Lung microvascular endothelial cell (primary cell): ENCODE data around the gene GLI2. TPM values are rescaled to one million over a fixed set of nuclear protein-coding genes. Genes with fewer than 3 reads are reported as not detected.

Experiments used
- DNase-seq, 2 donors: peaks; one replicate each; pipeline versions ENCODE4 v3.0.0 to v3.0.0-alpha.2; 2010; ENCODE audit warnings: low read depth in 2 of 2
- total RNA-seq: library from RNA; depleted of rRNA; stranded (reverse); fragments of >200 nt; gene quantifications from 2 replicates; pipeline ENCODE4 v1.2.1, GENCODE V29; 2014

The GLI2 gene
- total RNA-seq, 1 donor from 2014 or later = not detected

- no peak for DNase-seq
Observed at GRCh38 chr2:120712180-120712681, 23.4 kb upstream of the GLI2 start.

GRCh38 chr2:120715353-120715752 lies 20.3 kb upstream of the GLI2 start:
- no peak for DNase-seq

- no peak for DNase-seq
Observed at GRCh38 chr2:120715941-120716340, 19.7 kb upstream of the GLI2 start.

- DNase-seq = no peak
Observed at GRCh38 chr2:120716641-120717585, 18.8 kb upstream of the GLI2 start.

- no peak for DNase-seq
Observed at GRCh38 chr2:120719491-120719890, 16.2 kb upstream of the GLI2 start.

GRCh38 chr2:120720231-120720630 lies 15.4 kb upstream of the GLI2 start:
- no peak for DNase-seq

- no peak for DNase-seq
Observed at GRCh38 chr2:120720746-120721375, 14.8 kb upstream of the GLI2 start.

GRCh38 chr2:120722246-120722567 lies 13.5 kb upstream of the GLI2 start:
- DNase-seq = no peak

GRCh38 chr2:120722568-120723421 lies 12.9 kb upstream of the GLI2 start:
- peak; percentile 55 to 81 for DNase-seq

- DNase-seq = no peak
Observed at GRCh38 chr2:120726245-120726644, 9.4 kb upstream of the GLI2 start.

GRCh38 chr2:120729406-120730399 lies 6.0 kb upstream of the GLI2 start:
- peak in 1 of 2 donors; percentile 51 for DNase-seq

- no peak for DNase-seq
Observed at GRCh38 chr2:120731175-120731574, 4.5 kb upstream of the GLI2 start.

- DNase-seq = peak in 1 of 2 donors; percentile 12
Observed at GRCh38 chr2:120732506-120733237, 3.0 kb upstream of the GLI2 start.

- no peak for DNase-seq
Observed at GRCh38 chr2:120733238-120733932, 2.3 kb upstream of the GLI2 start.

GRCh38 chr2:120734930-120735651 lies 577 bp upstream of the GLI2 start:
- DNase-seq = no peak

GRCh38 chr2:120736202-120736623 lies 545 bp downstream of the GLI2 start:
- DNase-seq = peak in 1 of 2 donors; percentile 20

GRCh38 chr2:120736624-120737339 lies 1.1 kb downstream of the GLI2 start:
- DNase-seq = peak; percentile 33 to 41
